Breast epithelium (tissue), 4 donors: ENCODE results near the gene CDK11B. TPM values are rescaled to one million over a fixed set of nuclear protein-coding genes. Genes with fewer than 3 reads are reported as not detected.

Experiments used
- DNase-seq, 2 donors: peaks; one replicate each; pipeline ENCODE4 v3.0.0-alpha.2; 2019; ENCODE audit warnings: low spot score in 2 of 2
- H3K27ac ChIP-seq, 2 donors: fragments of 200-600 bp; sonication (generic) in 1 of 2; one replicate each; pipeline ENCODE4 v1.5.1; 2016 to 2019; ENCODE audit warnings: mild to moderate bottlenecking in 1 of 2
- H3K27me3 ChIP-seq, 2 donors: fragments of 200-600 bp; sonication (generic) in 1 of 2; one replicate each; pipeline versions ENCODE4 v1.5.1 to v1.6.0; 2017 to 2019; ENCODE audit warnings: control low read depth in 1 of 2, mild to moderate bottlenecking in 1 of 2
- H3K36me3 ChIP-seq: fragments of 200-600 bp; one replicate; pipeline ENCODE4 v1.5.1; 2019
- H3K4me1 ChIP-seq, 2 donors: fragments of 200-600 bp; sonication (generic); one replicate each; pipeline ENCODE4 v1.5.1; 2016 to 2019; ENCODE audit warnings: control low read depth in 1 of 2
- H3K4me3 ChIP-seq, 3 donors: fragments of 200-600 bp; sonication (generic); 1 replicate in 2 of 3; 2 replicates in 1 of 3; pipeline ENCODE4 v1.5.1; 2016 to 2019; ENCODE audit warnings: mild to moderate bottlenecking in 3 of 3, moderate library complexity in 2 of 3
- H3K9me3 ChIP-seq, 2 donors: fragments of 200-600 bp; sonication (generic) in 1 of 2; one replicate each; pipeline ENCODE4 v1.5.1; 2016 to 2019; ENCODE audit warnings: control low read depth in 1 of 2
- POLR2A ChIP-seq: fragments of 450-650 bp; IDR thresholded peaks from one replicate; pipeline ENCODE4 v1.6.1; 2016; ENCODE audit warnings: antibody characterized with exemption, mild to moderate bottlenecking, moderate library complexity
- POLR2AphosphoS5 ChIP-seq, 3 donors: sonication (generic); formaldehyde crosslinking; IDR thresholded peaks; one replicate each; pipeline ENCODE4 v1.6.1; 2017; ENCODE audit warnings: antibody characterized with exemption in 3 of 3
- intact Hi-C: fragments of 100-400 bp; cut with DNase I; formaldehyde crosslinking; loops from one replicate; pipeline ENCODE4 v1.15.1; 2023; ENCODE audit warnings: low total_unique reads
- total RNA-seq, 3 donors: library from RNA; depleted of rRNA; stranded (reverse); fragments of >200 nt; gene quantifications; one replicate each; pipeline ENCODE4 v1.1.0, GENCODE V29; 2016
- TF ChIP-seq, protein P1 (sequence below), 3 donors: fragments of 450-650 bp; IDR thresholded peaks; one replicate each; pipeline ENCODE4 v1.5.1; 2016 to 2017; ENCODE audit warnings: antibody characterized with exemption in 3 of 3, mild to moderate bottlenecking in 3 of 3, moderate library complexity in 3 of 3

CDK11B gene
- total RNA-seq, 3 donors from 2014 or later, result 17.4 to 30.3 (median 26.2) TPM

GRCh38 chr1:1604374-1605033 is 54.3 kb downstream of the CDK11B start:
- Histone ChIP-seq H3K36me3 (no peaks in the 10 kb centered on the region), H3K27me3 (peaks cover 0 to 5% of the 10 kb centered on the region in 2 donors), H3K9me3 (no peaks in the 10 kb centered on the region), H3K27ac (no peak overlapping the region), H3K4me3 (no peak overlapping the region), H3K4me1 (peaks cover 6 to 8% of the 10 kb centered on the region in 2 donors)
- no peak for DNase-seq
- intact Hi-C loops, result no loop called here
- no peak for TF ChIP-seq POLR2A
- TF ChIP-seq, protein P1, sequence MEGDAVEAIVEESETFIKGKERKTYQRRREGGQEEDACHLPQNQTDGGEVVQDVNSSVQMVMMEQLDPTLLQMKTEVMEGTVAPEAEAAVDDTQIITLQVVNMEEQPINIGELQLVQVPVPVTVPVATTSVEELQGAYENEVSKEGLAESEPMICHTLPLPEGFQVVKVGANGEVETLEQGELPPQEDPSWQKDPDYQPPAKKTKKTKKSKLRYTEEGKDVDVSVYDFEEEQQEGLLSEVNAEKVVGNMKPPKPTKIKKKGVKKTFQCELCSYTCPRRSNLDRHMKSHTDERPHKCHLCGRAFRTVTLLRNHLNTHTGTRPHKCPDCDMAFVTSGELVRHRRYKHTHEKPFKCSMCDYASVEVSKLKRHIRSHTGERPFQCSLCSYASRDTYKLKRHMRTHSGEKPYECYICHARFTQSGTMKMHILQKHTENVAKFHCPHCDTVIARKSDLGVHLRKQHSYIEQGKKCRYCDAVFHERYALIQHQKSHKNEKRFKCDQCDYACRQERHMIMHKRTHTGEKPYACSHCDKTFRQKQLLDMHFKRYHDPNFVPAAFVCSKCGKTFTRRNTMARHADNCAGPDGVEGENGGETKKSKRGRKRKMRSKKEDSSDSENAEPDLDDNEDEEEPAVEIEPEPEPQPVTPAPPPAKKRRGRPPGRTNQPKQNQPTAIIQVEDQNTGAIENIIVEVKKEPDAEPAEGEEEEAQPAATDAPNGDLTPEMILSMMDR (IDR thresholded peaks at IDR 0.05), result no peak
- TF ChIP-seq POLR2AphosphoS5 (IDR thresholded peaks at IDR 0.05), result no peak

- intact Hi-C loops, result no loop called here
These were observed 55.0 kb downstream of the CDK11B start for GRCh38 chr1:1603671-1604373.

GRCh38 chr1:1602968-1603506 is 55.8 kb downstream of the CDK11B start:
- TF ChIP-seq POLR2A (no peak), POLR2AphosphoS5 (IDR thresholded peaks at IDR 0.05) (no peak)
- TF ChIP-seq, protein P1 (IDR thresholded peaks at IDR 0.05), result no peak
- H3K27me3 ChIP-seq, result peaks cover 5 to 6% of the 10 kb centered on the region in 2 donors
- H3K27ac ChIP-seq, result no peak overlapping the region
- no peak for DNase-seq
- H3K4me3 ChIP-seq, result no peak overlapping the region
- H3K9me3 ChIP-seq, result no peaks in the 10 kb centered on the region
- intact Hi-C loops, result no loop called here
- no peaks in the 10 kb centered on the region for H3K36me3 ChIP-seq
- peaks cover 6 to 8% of the 10 kb centered on the region in 2 donors for H3K4me1 ChIP-seq

More at GRCh38 chr1:1603671-1604373, 55.0 kb downstream of the CDK11B start:
- no peak overlapping the region for H3K4me3 ChIP-seq
- no peak overlapping the region for H3K27ac ChIP-seq
- H3K36me3 ChIP-seq, result no peaks in the 10 kb centered on the region
- TF ChIP-seq POLR2A (no peak), POLR2AphosphoS5 (IDR thresholded peaks at IDR 0.05) (no peak)
- TF ChIP-seq, protein P1 (IDR thresholded peaks at IDR 0.05), result no peak
- DNase-seq, result no peak
- peaks cover 4 to 5% of the 10 kb centered on the region in 2 donors for H3K27me3 ChIP-seq
- no peaks in the 10 kb centered on the region for H3K9me3 ChIP-seq
- peaks cover 6 to 8% of the 10 kb centered on the region in 2 donors for H3K4me1 ChIP-seq

DNA sequence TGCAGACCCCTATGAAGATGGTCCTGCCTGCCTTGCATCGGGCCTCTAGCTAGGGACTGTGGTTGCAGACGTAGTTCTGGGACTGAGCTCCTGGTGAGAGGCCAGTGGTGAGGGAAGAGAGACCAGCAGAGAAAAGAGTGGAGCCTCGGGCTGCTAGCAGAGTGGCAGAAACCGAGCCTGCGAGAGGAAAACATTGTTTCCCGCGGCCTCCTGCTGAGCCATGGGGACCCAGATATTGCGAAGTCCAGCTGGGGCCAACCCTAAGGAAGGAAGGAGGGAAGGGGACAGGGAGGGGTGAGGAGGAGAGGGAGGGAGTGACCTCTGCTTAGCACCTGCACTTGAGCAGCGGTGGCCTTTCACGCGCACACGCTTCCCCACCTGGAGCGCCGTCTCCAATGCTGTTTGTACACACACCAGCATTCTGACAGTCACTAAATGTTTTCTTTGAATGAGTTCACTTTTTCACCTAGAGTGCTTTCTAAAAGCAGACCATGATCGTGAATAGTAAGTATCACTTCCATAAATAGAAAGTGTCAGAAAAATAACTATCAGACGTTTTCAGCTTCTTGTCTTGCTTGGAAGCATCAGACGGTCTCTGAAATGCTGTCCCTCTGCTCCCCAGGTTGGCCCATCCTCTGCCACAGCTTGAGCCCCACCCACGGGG is 56.4 kb downstream of the CDK11B start:
- intact Hi-C loops, result no loop called here
- Histone ChIP-seq H3K27ac (no peak overlapping the region), H3K36me3 (no peaks in the 10 kb centered on the region), H3K4me3 (no peak overlapping the region), H3K27me3 (peaks cover 5 to 6% of the 10 kb centered on the region in 2 donors), H3K4me1 (peaks cover 6 to 8% of the 10 kb centered on the region in 2 donors), H3K9me3 (no peaks in the 10 kb centered on the region)
- no peak for DNase-seq
- TF ChIP-seq POLR2A (no peak), POLR2AphosphoS5 (IDR thresholded peaks at IDR 0.05) (no peak)
- TF ChIP-seq, protein P1 (IDR thresholded peaks at IDR 0.05), result no peak
